Spleen (tissue), 11 donors: ENCODE measurements around the gene CCDC15. TPM values are rescaled to one million over a fixed set of nuclear protein-coding genes. Genes with fewer than 3 reads are reported as not detected.

Experiments used
- DNase-seq: peaks from one replicate; pipeline ENCODE4 v3.0.0-alpha.2; 2020
- H3K27ac ChIP-seq, 8 donors: fragments of 200-600 bp; sonication (generic) in 7 of 8; 1 replicate in 4 of 8; 2 replicates in 4 of 8; pipeline versions ENCODE4 v1.5.0 to v1.8.0; 2016 to 2021; ENCODE audit warnings: inconsistent platforms in 4 of 8, mild to moderate bottlenecking in 4 of 8, moderate library complexity in 1 of 8
- H3K27me3 ChIP-seq, 7 donors: fragments of 200-600 bp; sonication (generic) in 6 of 7; replicated peaks in 1 of 7; 1 replicate in 4 of 7; 2 replicates in 3 of 7; pipeline versions ENCODE4 v1.5.0 to v1.8.0; 2016 to 2021; ENCODE audit warnings: inconsistent platforms in 3 of 7, mild to moderate bottlenecking in 1 of 7
- H3K36me3 ChIP-seq, 6 donors: fragments of 200-600 bp; sonication (generic) in 5 of 6; 1 replicate in 4 of 6; 2 replicates in 2 of 6; pipeline versions ENCODE4 v1.5.0 to v1.8.0; 2016 to 2021; ENCODE audit warnings: inconsistent platforms in 2 of 6
- H3K4me1 ChIP-seq, 6 donors: fragments of 200-600 bp; sonication (generic) in 5 of 6; 1 replicate in 3 of 6; 2 replicates in 3 of 6; pipeline versions ENCODE4 v1.5.0 to v1.8.0; 2016 to 2021; ENCODE audit warnings: inconsistent platforms in 3 of 6
- H3K4me3 ChIP-seq, 8 donors: fragments of 200-600 bp; sonication (generic) in 7 of 8; 1 replicate in 4 of 8; 2 replicates in 4 of 8; pipeline versions ENCODE4 v1.5.0 to v1.8.0; 2016 to 2021; ENCODE audit warnings: inconsistent platforms in 4 of 8, mild to moderate bottlenecking in 4 of 8, moderate library complexity in 2 of 8
- H3K9me3 ChIP-seq, 8 donors: fragments of 200-600 bp; sonication (generic) in 7 of 8; 1 replicate in 4 of 8; 2 replicates in 4 of 8; pipeline versions ENCODE4 v1.5.0 to v1.8.0; 2016 to 2021; ENCODE audit warnings: inconsistent platforms in 4 of 8
- CTCF ChIP-seq, 11 experiments: fragments of 200-600 bp in 7 of 11; fragments of 450-650 bp in 4 of 11; sonication (generic) in 4 of 11; IDR thresholded peaks in 8 of 11; conservative IDR thresholded peaks in 3 of 11; 1 replicate in 7 of 11; 2 replicates in 4 of 11; pipeline versions ENCODE4 v1.4.0 to v1.8.0; 2016 to 2021; ENCODE audit warnings: antibody characterized with exemption in 11 of 11, inconsistent platforms in 4 of 11, mild to moderate bottlenecking in 1 of 11
- POLR2A ChIP-seq, 3 donors: fragments of 450-650 bp; IDR thresholded peaks; one replicate each; pipeline ENCODE4 v1.5.1; 2017; ENCODE audit warnings: antibody characterized with exemption in 3 of 3, mild to moderate bottlenecking in 1 of 3
- POLR2AphosphoS5 ChIP-seq, 3 donors: sonication (generic); formaldehyde crosslinking; IDR thresholded peaks; one replicate each; pipeline ENCODE4 v1.5.1; 2017; ENCODE audit warnings: antibody characterized with exemption in 3 of 3
- WGBS, 5 donors: extraction: QIAGEN DNeasy Blood & Tissue Kit in 3 of 5; methylation state at CpG; one replicate each; pipeline versions ENCODE4 v1.1.5 to v1.1.7; 2013 to 2018; 5-methylcytosine and 5-hydroxymethylcytosine counted together
- intact Hi-C: fragments of 100-400 bp; cut with DNase I; formaldehyde crosslinking; loops from one replicate; pipeline ENCODE4 v1.15.0; 2023; ENCODE audit warnings: low total_unique reads
- polyA plus RNA-seq, 3 donors: library from polyadenylated mRNA; stranded (reverse); fragments of 200-250 nt; gene quantifications; one replicate each; pipeline ENCODE4 v1.2.1, GENCODE V29; 2013
- total RNA-seq, 7 donors: library from RNA; depleted of rRNA in 3 of 7; stranded (reverse); fragments of >200 nt in 3 of 7; fragmentation: NEBNext Ultra II Directional in 4 of 7; extraction: Animal tissue kit (Norgen Biotek cat#: 25700) in 4 of 7; gene quantifications; one replicate each; pipeline versions ENCODE4 v1.1.0 to v1.2.1, GENCODE V29; 2016 to 2021
- donor health status: healthy with polysubstance abuse.
- donor health status: DM: no; HTN: no; CAD: no; lungs with moderate emphysema.
- donor health status: DM: no; HTN: no; CAD: no.
- donor health status: Bipolar disorder and iron deficiency.
- donor health status: healthy.
- donor health status: DM: no; HTN: no; CAD: no.
- donor health status: DM: yes; HTN: yes; CAD: no.

The CCDC15 gene
- total and polyA plus RNA-seq, 10 donors = 0.61 to 3.6 (median 2.2) TPM

GRCh38 chr11:124930799-124931198 lies 23.2 kb upstream of the CCDC15 start:
- TF ChIP-seq POLR2A (IDR thresholded peaks at IDR 0.05) (no peak), POLR2AphosphoS5 (IDR thresholded peaks at IDR 0.05) (no peak), CTCF (IDR thresholded peaks at IDR 0.05 in 8 of 11, conservative IDR thresholded peaks at IDR 0.05 in 3 of 11) (no peak)
- no peaks in the 10 kb centered on the region for H3K9me3 ChIP-seq
- H3K27ac ChIP-seq = no peak overlapping the region
- no peak overlapping the region for H3K4me3 ChIP-seq
- intact Hi-C loops = no loop called here
- WGBS, 5 donors = 50 to 61% (median 55%) methylated on average over 3 of the region's 3 CpGs
- peaks cover 0 to 6% (median 0%) of the 10 kb centered on the region in 6 donors for H3K4me1 ChIP-seq
- H3K36me3 ChIP-seq = no peaks in the 10 kb centered on the region
- DNase-seq = no peak
- peaks cover 0 to 13% (median 0%) of the 10 kb centered on the region in 7 donors for H3K27me3 ChIP-seq

GRCh38 chr11:124934862-124935547 lies 19.0 kb upstream of the CCDC15 start:
- Histone ChIP-seq H3K9me3 (no peaks in the 10 kb centered on the region), H3K27me3 (peaks cover 0 to 35% (median 0%) of the 10 kb centered on the region in 7 donors), H3K36me3 (no peaks in the 10 kb centered on the region), H3K4me1 (no peaks in the 10 kb centered on the region), H3K27ac (no peak overlapping the region), H3K4me3 (no peak overlapping the region)
- DNase-seq = no peak
- 78 to 89% (median 87%) methylated on average over 4 of the region's 4 CpGs for WGBS, 5 donors
- intact Hi-C loops = no loop called here
- no peak for TF ChIP-seq POLR2AphosphoS5 (IDR thresholded peaks at IDR 0.05)
- TF ChIP-seq POLR2A (IDR thresholded peaks at IDR 0.05) = no peak
- no peak for TF ChIP-seq CTCF (IDR thresholded peaks at IDR 0.05 in 8 of 11, conservative IDR thresholded peaks at IDR 0.05 in 3 of 11)

GRCh38 chr11:124935548-124936514 lies 18.2 kb upstream of the CCDC15 start, which contains the start of gene HEPACAM:
TSS of gene HEPACAM (minus strand) at chr11:124936047. CDS start at chr11:124936006, 41 bp downstream.
- DNase-seq = no peak
- H3K27ac ChIP-seq = no peak within 1 kb of the TSS
- H3K4me3 ChIP-seq = no peak within 1 kb of the TSS
- TF ChIP-seq POLR2AphosphoS5 (IDR thresholded peaks at IDR 0.05) (no peak), CTCF (IDR thresholded peaks at IDR 0.05 in 8 of 11, conservative IDR thresholded peaks at IDR 0.05 in 3 of 11) (no peak), POLR2A (IDR thresholded peaks at IDR 0.05) (no peak)
- no peaks in the 10 kb centered on the region for H3K4me1 ChIP-seq
- WGBS, 5 donors = 87 to 93% (median 90%) methylated on average over 18 of the region's 18 CpGs
- H3K9me3 ChIP-seq = no peaks in the 10 kb centered on the region
- intact Hi-C loops = no loop called here
- H3K36me3 ChIP-seq = no peaks in the 10 kb centered on the region
- H3K27me3 ChIP-seq = peaks cover 0 to 35% (median 0%) of the 10 kb centered on the region in 7 donors
